ENCODE measurements around the gene DOCK9.

Gene DOCK9

DNA sequence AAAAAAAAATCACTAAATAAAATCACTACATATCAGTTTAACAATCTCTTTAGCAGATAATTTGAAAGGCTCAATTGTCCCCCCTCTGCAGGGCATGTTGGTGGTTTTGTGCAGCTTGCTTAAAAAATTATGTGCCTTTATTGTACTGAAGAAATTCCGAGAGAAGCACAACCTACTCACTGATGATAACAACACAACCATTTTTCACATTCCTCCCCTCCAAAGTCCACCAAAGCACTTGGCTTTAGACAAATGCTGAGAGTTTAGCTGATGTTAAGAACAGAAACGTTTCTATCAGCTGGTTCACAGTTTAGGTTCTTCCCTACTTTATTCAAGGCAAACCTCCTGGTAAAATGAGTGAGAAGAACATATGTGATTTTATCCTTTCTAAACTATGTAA lies 923 bp downstream of the DOCK9 start:
- DNase-seq (ENCODE audit: low read depth), result peak; percentile 40

DNA sequence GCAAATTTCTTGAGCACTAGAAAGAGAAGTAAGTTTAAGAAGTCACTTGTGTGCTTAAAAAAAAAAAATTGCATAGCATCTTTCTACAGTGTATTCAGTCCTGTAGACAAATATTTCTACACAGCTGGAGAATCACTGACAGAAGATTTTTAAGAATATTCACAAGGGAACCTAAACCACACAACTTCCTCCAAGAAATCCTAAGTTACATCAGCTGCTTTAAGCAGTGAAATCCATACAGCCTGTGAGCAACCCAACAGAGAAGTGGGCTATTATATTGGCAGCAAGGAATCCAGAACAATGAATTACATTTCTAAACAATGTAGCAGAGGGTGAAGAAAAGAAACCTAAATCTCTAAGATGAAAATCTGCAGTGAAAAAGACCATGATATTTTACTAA lies 1.5 kb downstream of the DOCK9 start:
- DNase-seq (ENCODE audit: low read depth), result peak; percentile 53

GRCh38 chr13:98975822-98976261 lies 2.0 kb downstream of the DOCK9 start:
- DNase-seq (ENCODE audit: low read depth), result peak; percentile 27

- no peak for DNase-seq (ENCODE audit: low read depth)
Measured at GRCh38 chr13:98974053-98974452, 3.8 kb downstream of the DOCK9 start.

DNA sequence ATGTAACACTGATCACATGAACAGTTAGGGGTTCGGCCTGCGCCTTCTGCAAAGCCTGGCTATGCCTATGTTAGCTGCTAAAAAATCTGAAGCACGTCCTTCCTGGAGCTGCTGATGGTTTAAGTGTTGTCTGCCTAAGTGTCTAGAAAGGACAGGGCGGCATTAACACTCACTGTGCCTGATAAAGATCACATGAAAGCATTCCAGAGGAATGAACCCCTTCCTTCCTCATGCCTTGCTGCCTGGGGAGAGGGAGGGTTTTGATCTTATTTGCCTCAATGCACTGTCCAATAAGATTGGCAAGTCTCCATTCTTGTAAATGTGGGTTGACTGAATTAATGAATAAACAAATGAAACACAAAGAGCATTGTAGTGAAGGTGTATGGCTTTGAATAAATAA lies 5.2 kb downstream of the DOCK9 start:
- DNase-seq (ENCODE audit: low read depth), result peak; percentile 96

GRCh38 chr13:98972059-98972458 lies 5.8 kb downstream of the DOCK9 start:
- DNase-seq (ENCODE audit: low read depth), result peak; percentile 14

GRCh38 chr13:98970330-98970729 lies 7.5 kb downstream of the DOCK9 start:
- DNase-seq (ENCODE audit: low read depth), result no peak

DNA sequence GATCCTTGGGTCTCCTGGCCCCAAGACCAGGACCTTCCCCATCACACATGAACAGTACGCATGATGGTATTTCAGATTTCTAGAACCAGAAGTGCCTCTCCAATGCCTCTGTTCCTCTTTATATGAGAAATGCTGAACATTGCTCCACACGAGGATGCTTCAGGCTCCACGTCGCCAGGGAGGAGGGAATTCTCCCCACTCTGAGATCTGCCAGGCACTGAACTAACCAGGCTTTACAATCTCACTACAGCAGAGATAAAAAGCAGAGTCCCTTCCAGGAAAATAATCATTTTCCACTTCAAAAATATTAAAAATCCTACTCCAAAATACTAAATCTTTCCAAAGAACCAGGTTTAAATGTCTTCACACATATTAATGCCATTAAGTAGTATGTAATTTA lies 10.4 kb downstream of the DOCK9 start:
- no peak for DNase-seq (ENCODE audit: low read depth)

GRCh38 chr13:98966019-98966418 lies 11.8 kb downstream of the DOCK9 start:
- DNase-seq (ENCODE audit: low read depth), result no peak

DNA sequence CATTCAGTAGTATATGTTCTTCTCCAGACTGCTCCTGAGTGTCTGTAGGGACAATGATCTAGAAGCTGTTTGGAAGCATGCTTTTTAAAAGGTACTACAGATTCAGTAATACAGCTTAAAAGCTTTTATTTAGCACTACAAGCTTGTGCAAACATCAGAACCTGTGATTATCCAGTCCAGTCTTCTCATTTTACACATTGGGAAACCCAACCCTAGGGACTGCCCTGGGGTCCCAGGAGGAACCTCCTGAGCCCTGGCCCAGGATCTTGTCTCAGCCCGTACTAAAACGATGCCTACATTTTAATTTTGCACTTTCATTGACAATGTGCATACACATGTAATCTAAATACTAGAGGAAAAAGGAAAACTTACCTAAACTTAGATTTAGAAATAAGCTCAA lies 12.5 kb downstream of the DOCK9 start:
- DNase-seq (ENCODE audit: low read depth), result no peak

DNA sequence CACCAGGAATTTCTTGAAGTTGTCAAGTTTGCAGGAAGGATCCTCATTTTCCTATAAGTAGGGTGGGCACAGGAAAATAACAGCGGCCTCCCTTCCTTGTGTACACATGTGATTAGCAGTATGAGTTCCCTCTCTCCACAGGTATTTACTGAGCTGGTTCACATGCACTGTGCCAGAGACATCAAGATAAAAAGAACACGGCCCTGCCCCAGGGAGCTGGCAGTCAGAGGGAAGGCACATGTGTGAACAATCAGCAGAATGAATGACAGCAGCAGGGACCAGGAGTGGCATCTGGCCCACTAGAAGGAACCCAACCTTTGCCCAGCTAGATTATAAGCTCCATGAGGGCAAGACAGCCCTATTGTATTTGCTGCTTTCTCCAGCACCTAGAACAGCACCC lies 13.9 kb downstream of the DOCK9 start:
- no peak for DNase-seq (ENCODE audit: low read depth)

- no peak for DNase-seq (ENCODE audit: low read depth)
Measured at GRCh38 chr13:98962901-98963590, 14.8 kb downstream of the DOCK9 start.

DNA sequence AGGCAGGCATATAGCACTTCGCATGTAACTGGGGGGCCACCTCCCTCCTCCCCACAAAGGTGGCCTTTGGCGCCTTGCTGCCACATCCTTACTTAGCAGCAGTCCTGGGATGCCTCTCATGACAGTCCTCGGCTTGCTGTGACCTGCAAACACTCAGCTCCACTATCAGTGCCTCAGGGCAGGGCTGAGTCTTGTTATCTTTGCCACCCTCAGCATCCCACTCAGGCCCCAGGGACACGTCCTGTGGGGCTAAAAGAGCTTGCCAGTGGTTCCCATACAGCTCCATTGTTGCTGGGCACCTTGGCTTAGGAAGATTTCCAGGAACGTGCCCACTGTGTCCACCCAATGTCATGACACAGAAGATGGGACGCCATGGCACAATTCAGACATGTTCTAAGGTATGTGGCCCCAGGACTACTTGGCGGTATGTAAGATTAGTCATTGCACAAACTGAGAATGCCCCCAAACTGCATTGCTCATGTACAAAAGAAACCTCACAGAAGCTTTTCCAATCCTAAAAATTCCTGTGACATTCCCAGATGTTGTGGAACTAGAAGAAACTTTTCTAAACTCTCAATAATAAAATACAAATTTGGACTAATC lies 16.3 kb downstream of the DOCK9 start:
- DNase-seq (ENCODE audit: low read depth), result peak; percentile 64

DNA sequence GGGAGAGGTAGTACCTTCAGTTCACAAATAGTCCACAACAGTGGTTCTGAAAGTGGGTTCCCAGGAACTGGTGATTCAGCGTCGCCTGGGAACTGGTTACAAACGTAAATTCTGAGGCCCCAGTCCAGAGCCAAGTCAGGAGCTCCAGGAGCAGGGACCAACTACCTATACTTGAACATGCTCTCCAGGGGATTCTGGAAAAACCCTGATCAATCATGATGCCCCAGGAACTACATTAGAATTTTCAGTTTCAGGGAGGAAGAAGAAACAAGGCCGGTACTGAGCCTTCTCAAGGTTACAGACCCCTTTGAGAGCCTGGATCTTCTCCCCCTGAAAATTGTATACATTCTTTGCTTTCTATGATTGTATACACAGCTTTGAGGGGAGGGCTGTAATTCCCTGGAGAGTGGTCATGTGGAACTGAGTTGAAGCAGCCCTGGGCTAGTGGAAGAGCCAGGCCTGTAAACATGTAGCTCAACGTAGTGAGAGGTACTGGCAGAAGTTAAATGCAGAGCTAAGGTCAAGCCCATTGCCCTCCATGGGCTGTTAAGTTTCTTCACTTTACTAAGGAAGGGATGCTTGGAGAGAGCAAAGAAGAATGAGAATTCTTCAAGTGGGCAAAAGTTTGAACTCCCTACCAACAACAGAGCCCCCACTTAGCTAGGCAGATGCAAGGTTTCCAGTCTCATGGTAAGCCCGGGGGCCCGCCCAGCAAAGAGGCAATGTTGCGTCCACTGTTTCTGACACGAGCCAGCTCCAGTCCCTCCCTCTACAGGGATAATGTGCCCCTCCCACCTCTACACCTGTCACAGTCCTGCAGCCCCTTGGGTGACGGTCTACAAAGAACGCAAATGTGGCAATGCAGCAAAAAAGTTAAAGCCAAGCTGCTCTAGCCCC lies 17.0 kb downstream of the DOCK9 start:
- no peak for DNase-seq (ENCODE audit: low read depth)

GRCh38 chr13:98959786-98960605 lies 17.9 kb downstream of the DOCK9 start:
- no peak for DNase-seq (ENCODE audit: low read depth)

GRCh38 chr13:98959291-98959690 lies 18.6 kb downstream of the DOCK9 start:
- DNase-seq (ENCODE audit: low read depth), result no peak

DNA sequence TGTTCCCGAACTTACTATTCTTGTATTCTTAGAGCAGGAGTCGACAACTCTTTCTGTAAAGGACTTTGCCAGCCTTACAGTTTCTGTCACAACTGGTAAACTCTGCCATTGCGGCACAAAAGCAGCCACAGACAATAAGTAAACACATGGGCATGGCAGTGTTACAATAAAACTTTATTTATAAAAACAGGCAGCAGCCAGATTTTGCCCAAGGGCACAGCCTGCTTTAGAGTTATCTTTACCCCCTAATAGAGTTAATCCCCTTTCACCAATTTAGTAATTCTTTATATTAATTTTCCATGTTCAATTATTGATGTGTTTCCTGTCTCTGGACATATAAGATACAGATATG lies 19.4 kb downstream of the DOCK9 start:
- no peak for DNase-seq (ENCODE audit: low read depth)

DNA sequence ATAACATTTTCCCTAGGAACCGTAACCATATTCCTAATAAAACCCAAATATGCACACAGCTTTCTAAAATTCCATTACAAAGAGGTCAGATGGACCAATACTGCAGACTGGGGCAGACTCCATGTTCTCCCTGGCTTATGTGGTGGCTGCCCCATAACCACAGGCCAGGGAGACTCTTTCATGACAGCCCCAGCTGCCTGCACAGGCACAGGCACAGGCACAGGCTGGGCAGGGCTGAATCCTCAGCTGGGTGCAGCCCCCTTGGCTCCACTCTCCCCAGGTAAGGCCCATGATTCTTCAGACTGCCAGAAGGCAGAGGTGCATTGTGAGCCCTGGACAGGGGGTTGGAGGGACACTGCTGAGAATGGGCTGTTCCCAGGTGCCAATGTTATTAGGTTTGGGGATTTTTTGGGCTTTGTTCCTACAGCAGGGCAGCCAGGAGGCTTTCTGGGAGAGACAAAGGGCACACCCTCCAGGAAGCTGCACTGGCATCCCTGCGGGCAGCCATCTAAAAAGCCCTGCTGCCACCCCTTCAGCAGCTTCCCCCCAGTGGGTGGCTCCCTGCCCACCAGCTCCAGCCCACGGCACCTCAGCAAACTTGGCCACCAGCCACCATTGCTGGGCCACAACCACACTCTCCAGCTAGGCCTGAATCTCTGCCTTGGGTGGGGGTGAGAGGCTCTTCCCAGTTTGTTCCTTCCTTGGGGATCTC lies 20.0 kb downstream of the DOCK9 start:
- DNase-seq (ENCODE audit: low read depth), result no peak

- no peak for DNase-seq (ENCODE audit: low read depth)
Measured at GRCh38 chr13:98955336-98955735, 22.5 kb downstream of the DOCK9 start.

DNA sequence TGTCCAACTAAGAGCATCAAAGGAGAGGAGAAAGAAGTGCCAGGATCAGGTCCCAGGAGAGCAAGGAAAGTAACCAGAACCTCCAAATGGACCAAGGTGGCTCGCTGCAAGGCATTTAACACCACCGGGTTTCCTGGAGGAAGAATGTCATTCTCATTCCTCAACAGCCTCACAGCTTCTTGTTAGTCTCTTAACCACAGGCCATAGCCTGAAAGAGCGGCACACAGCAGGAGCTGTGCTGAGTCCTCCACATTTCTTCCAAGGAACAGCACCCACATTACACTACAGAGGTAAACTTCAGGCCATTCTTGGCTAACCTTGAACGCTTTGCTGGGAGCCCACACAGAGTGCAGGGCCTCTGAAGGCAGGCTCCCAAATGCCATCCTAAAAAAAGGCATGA lies 23.6 kb downstream of the DOCK9 start:
- DNase-seq (ENCODE audit: low read depth), result no peak

DNA sequence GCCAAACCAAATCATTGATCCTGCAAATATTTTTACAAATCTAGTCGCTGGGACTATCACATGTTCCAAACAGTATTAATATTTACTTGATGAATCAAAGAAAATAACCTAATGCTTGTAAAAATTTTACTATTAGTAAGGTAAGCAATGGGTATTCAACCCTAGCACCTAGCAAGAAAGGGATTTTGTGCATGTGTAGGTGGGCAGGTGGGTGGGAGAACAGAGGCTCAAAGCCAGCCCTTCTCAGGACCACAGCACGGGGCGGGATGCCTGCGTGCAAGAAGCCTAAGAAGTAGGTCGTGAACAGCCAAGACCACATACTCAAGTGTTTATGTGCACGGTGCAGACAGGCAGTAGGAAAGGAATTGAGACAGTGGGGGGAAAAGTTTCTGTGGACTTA lies 26.6 kb downstream of the DOCK9 start:
- no peak for DNase-seq (ENCODE audit: low read depth)

DNA sequence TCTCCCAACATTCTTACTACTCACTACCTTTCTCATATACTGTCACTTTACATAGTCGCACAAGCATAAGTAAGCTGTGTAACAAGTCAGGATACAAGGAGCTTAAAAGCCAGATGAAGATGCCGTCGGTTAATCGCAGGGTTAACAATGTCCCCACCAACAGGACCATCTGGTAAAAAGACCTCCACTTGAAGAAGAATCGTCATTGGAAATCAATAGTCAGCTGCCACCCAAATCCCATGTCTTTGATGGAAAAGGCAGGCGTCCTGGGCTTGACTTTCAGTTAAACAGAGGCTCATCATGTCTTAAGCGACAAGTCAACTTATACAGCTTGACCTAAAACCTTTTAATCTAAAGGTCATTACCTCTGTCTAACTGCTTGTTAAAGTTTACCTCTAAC lies 27.2 kb downstream of the DOCK9 start:
- DNase-seq (ENCODE audit: low read depth), result no peak

Measured in ELR (cell line).